Sigmoid colon (tissue), 7 donors: ENCODE data around the gene LMO7. TPM values are rescaled to one million over a fixed set of nuclear protein-coding genes. Genes with fewer than 3 reads are reported as not detected.

Source experiments
- DNase-seq: peaks from one replicate; pipeline ENCODE4 v3.0.0-alpha.2; 2019
- H3K27ac ChIP-seq, 4 donors: fragments of 200-600 bp; sonication (generic); one replicate each; pipeline ENCODE4 v1.5.1; 2016 to 2019; ENCODE audit warnings: mild to moderate bottlenecking in 1 of 4
- H3K27me3 ChIP-seq, 3 donors: fragments of 200-600 bp; sonication (generic); one replicate each; pipeline ENCODE4 v1.5.1; 2019; ENCODE audit warnings: mild to moderate bottlenecking in 1 of 3
- H3K36me3 ChIP-seq, 4 donors: fragments of 200-600 bp; sonication (generic); one replicate each; pipeline ENCODE4 v1.5.1; 2016 to 2019
- H3K4me1 ChIP-seq, 4 donors: fragments of 200-600 bp; sonication (generic); one replicate each; pipeline ENCODE4 v1.5.1; 2017 to 2019
- H3K4me3 ChIP-seq, 4 donors: fragments of 200-600 bp; sonication (generic); one replicate each; pipeline ENCODE4 v1.5.1; 2017 to 2019; ENCODE audit warnings: mild to moderate bottlenecking in 2 of 4, moderate library complexity in 1 of 4
- H3K9me3 ChIP-seq, 4 donors: fragments of 200-600 bp in 3 of 4; sonication (generic) in 3 of 4; one replicate each; pipeline versions ENCODE4 v1.5.1 to v1.6.1; 2013 to 2019
- EP300 ChIP-seq, 4 donors: sonication (generic); formaldehyde crosslinking; IDR thresholded peaks; one replicate each; pipeline ENCODE4 v1.6.1; 2017; ENCODE audit warnings: antibody characterized with exemption in 4 of 4
- POLR2A ChIP-seq, 2 donors: fragments of 450-650 bp; IDR thresholded peaks; one replicate each; pipeline ENCODE4 v1.6.1; 2016; ENCODE audit warnings: antibody characterized with exemption in 2 of 2, mild to moderate bottlenecking in 2 of 2, moderate library complexity in 2 of 2
- POLR2AphosphoS5 ChIP-seq, 4 donors: sonication (generic); formaldehyde crosslinking; IDR thresholded peaks; one replicate each; pipeline ENCODE4 v1.6.1; 2017; ENCODE audit warnings: antibody characterized with exemption in 4 of 4
- WGBS, 2 donors: extraction: QIAGEN DNeasy Blood & Tissue Kit; methylation state at CpG; one replicate each; pipeline ENCODE4 v1.1.7; 2013; 5-methylcytosine and 5-hydroxymethylcytosine counted together
- intact Hi-C: fragments of 100-400 bp; cut with DNase I; formaldehyde crosslinking; loops from one replicate; pipeline ENCODE4 v1.15.1; 2023
- polyA plus RNA-seq, 3 donors: library from polyadenylated mRNA; stranded (reverse); fragments of 200-250 nt; gene quantifications; one replicate each; pipeline ENCODE4 v1.2.3, GENCODE V29; 2013
- total RNA-seq, 4 donors: library from RNA; depleted of rRNA; stranded (reverse); fragments of >200 nt; gene quantifications; one replicate each; pipeline ENCODE4 v1.1.0, GENCODE V29; 2016
- TF ChIP-seq, protein P1 (sequence below), 4 experiments: fragments of 450-650 bp in 3 of 4; fragments of 200-600 bp in 1 of 4; IDR thresholded peaks; one replicate each; pipeline ENCODE4 v1.5.1; 2016 to 2019; ENCODE audit warnings: antibody characterized with exemption in 4 of 4, mild to moderate bottlenecking in 3 of 4, moderate library complexity in 2 of 4
- donor health status: healthy with polysubstance abuse.
- donor health status: Bipolar disorder and iron deficiency.
- donor health status: healthy.

The LMO7 gene
- total and polyA plus RNA-seq, 7 donors = 5.0 to 66.4 (median 19.4) TPM

DNA sequence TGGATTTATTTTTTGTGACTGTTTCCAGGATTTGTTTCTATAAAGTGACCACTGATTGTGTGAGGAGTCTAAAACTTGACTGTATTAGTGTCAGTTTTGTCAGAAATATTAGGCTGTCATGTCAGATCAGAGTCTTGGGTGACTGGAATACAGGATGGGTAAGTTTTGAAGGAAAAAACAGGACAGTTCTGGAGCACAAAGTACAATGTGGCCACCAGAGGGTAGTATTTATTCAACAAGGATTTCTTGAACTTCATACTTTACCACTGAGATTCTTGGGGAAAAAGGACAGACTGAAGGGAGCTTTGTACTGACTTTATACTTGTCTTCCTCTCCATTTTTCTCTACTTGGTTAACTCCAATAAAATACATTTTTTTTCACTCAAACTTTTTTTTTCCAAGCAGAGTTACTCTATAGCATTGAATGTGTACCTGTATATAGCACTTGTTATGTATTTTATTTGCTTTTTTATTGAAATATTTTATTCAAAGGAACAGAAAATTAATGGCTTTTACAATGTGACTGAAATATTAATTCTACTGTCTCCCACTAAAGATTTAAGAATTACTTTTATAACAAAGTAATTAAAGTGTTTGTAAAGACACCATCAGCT is 51.1 kb downstream of the LMO7 start:
- no peaks in the 10 kb centered on the region for H3K36me3 ChIP-seq
- TF ChIP-seq, protein P1, sequence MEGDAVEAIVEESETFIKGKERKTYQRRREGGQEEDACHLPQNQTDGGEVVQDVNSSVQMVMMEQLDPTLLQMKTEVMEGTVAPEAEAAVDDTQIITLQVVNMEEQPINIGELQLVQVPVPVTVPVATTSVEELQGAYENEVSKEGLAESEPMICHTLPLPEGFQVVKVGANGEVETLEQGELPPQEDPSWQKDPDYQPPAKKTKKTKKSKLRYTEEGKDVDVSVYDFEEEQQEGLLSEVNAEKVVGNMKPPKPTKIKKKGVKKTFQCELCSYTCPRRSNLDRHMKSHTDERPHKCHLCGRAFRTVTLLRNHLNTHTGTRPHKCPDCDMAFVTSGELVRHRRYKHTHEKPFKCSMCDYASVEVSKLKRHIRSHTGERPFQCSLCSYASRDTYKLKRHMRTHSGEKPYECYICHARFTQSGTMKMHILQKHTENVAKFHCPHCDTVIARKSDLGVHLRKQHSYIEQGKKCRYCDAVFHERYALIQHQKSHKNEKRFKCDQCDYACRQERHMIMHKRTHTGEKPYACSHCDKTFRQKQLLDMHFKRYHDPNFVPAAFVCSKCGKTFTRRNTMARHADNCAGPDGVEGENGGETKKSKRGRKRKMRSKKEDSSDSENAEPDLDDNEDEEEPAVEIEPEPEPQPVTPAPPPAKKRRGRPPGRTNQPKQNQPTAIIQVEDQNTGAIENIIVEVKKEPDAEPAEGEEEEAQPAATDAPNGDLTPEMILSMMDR (IDR thresholded peaks at IDR 0.05) = no peak
- TF ChIP-seq POLR2AphosphoS5 (IDR thresholded peaks at IDR 0.05) = no peak
- TF ChIP-seq POLR2A (IDR thresholded peaks at IDR 0.05) = no peak
- no peak for TF ChIP-seq EP300 (IDR thresholded peaks at IDR 0.05)
- no peaks in the 10 kb centered on the region for H3K4me1 ChIP-seq
- no peaks in the 10 kb centered on the region for H3K27me3 ChIP-seq
- H3K9me3 ChIP-seq = no peaks in the 10 kb centered on the region
- H3K4me3 ChIP-seq = no peak overlapping the region
- DNase-seq = no peak
- no peak overlapping the region for H3K27ac ChIP-seq
- intact Hi-C loops = no loop called here

DNA sequence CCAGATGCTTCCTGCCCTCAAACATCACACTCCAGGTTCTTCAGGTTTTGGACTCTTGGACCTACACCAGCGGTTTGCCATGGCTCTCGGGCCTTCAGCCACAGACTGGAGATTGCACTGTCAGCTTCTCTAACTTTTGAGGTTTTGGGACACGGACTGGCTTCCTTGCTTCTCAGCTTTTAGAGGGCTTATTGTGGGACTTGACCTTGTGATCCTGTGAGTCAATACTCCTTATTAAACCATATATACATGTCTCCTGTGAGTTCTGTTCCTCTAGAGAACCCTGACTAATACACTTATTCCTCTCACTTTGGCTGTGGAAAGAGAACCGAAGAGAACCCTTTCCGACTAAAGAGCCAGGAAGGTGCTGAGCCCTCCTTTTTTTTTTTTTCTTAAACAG is 53.6 kb downstream of the LMO7 start:
- Histone ChIP-seq H3K36me3 (no peaks in the 10 kb centered on the region), H3K27ac (no peak overlapping the region), H3K27me3 (no peaks in the 10 kb centered on the region), H3K4me1 (no peaks in the 10 kb centered on the region), H3K9me3 (no peaks in the 10 kb centered on the region), H3K4me3 (no peak overlapping the region)
- TF ChIP-seq, protein P1 (IDR thresholded peaks at IDR 0.05) = no peak
- 88 to 96% methylated on average over 5 of the region's 5 CpGs for WGBS, 2 donors
- intact Hi-C loops = loop anchor here (10.0 kb wide), 1 partner anchor 1215 kb away; no protein-coding TSS in a partner anchor
- DNase-seq = no peak

DNA sequence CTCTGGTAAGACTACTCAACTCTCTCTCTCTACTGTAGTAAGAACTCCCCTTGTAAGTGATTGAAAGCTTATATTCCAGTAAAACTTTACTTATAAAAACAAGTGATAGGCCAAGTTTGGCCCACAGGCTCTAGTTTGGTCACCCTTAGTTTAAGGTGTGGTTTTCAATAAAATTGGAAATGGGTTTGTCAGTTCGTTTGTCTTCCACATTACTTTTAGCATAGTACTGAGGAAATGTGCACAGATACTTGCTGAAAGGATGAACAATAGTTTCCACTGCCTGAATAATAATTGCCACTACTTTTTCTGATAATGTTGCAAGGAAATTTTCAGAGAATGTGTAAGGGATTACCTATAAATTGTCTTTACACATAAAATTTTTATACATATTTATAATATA is 54.5 kb downstream of the LMO7 start:
- 31 to 65% methylated on average over 1 of the region's 1 CpG for WGBS, 2 donors
- H3K27me3 ChIP-seq = no peaks in the 10 kb centered on the region
- TF ChIP-seq POLR2A (IDR thresholded peaks at IDR 0.05) (no peak), POLR2AphosphoS5 (IDR thresholded peaks at IDR 0.05) (no peak)
- no peak for DNase-seq
- intact Hi-C loops = loop anchor here (10.0 kb wide), 1 partner anchor 1214 kb away; no protein-coding TSS in a partner anchor
- no peaks in the 10 kb centered on the region for H3K9me3 ChIP-seq
- H3K36me3 ChIP-seq = no peaks in the 10 kb centered on the region
- H3K4me1 ChIP-seq = no peaks in the 10 kb centered on the region
- no peak overlapping the region for H3K27ac ChIP-seq
- no peak overlapping the region for H3K4me3 ChIP-seq

DNA sequence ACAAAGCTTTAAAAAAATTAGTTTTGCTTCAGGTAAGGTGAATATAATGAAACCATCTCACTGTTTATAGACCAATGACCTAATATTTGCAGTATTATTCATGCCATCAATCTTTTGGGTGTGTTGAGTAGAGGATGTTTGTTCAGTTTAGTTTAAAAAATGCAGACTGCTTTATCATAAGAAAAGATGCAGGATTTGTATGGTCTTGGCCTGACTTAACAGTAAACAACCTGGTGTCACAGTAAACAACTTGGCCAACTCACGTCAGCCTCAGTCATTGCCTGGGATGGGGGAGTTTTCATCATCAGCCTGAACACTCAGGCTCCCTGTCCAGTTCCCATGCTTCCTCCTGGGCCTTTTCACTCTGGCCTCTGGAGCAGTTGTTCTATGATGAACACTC is 55.1 kb downstream of the LMO7 start:
- intact Hi-C loops = loop anchor here (10.0 kb wide), 1 partner anchor 1214 kb away; no protein-coding TSS in a partner anchor
- WGBS, 2 donors = 75 to 79% methylated on average over 1 of the region's 1 CpG
- Histone ChIP-seq H3K4me3 (no peak overlapping the region), H3K4me1 (no peaks in the 10 kb centered on the region), H3K9me3 (no peaks in the 10 kb centered on the region), H3K27me3 (no peaks in the 10 kb centered on the region), H3K36me3 (no peaks in the 10 kb centered on the region), H3K27ac (no peak overlapping the region)
- no peak for DNase-seq
- TF ChIP-seq, protein P1 (IDR thresholded peaks at IDR 0.05) = no peak
- TF ChIP-seq POLR2AphosphoS5 (IDR thresholded peaks at IDR 0.05) (no peak), EP300 (IDR thresholded peaks at IDR 0.05) (no peak), POLR2A (IDR thresholded peaks at IDR 0.05) (no peak)

DNA sequence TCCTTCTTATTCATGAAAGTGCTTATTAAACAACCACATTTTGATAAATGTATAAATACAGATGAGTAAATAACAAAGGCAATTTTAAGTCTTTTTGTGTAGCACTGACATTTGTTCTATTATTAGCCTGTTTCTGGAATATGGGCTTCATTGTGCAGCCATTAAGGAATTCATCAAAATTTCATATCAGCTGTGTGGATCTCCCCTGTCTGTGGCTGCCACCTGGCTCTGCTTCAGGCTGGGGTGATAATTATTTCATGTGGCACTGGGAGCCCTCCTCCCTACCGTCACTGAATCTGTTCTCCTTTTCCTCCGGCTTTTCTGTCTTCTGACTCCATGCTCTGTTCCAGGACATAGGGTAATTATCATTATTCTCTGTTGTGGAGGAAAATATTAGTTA is 57.1 kb downstream of the LMO7 start:
- Histone ChIP-seq H3K36me3 (no peaks in the 10 kb centered on the region), H3K4me1 (no peaks in the 10 kb centered on the region), H3K27ac (no peak overlapping the region), H3K27me3 (no peaks in the 10 kb centered on the region), H3K9me3 (no peaks in the 10 kb centered on the region), H3K4me3 (no peak overlapping the region)
- WGBS, 2 donors = 90 to 94% methylated on average over 2 of the region's 2 CpGs
- intact Hi-C loops = loop anchor here (10.0 kb wide), 1 partner anchor 1212 kb away; no protein-coding TSS in a partner anchor
- DNase-seq = no peak
- no peak for TF ChIP-seq POLR2A (IDR thresholded peaks at IDR 0.05)
- no peak for TF ChIP-seq EP300 (IDR thresholded peaks at IDR 0.05)
- TF ChIP-seq, protein P1 (IDR thresholded peaks at IDR 0.05) = no peak
